Upper lobe of right lung (tissue), 1 donor: ENCODE results near the gene LRP8. TPM values are rescaled to one million over a fixed set of nuclear protein-coding genes. Genes with fewer than 3 reads are reported as not detected.

Experiments used
- ATAC-seq: fragments of 200-7000 bp; cut with Tn5 transposase; one replicate; pipeline ENCODE4 v1.9.1; 2020; ENCODE audit warnings: mild to moderate bottlenecking, moderate library complexity
- DNase-seq: peaks from one replicate; pipeline ENCODE4 v3.0.0-alpha.2; 2020
- H3K27ac ChIP-seq: fragments of 200-600 bp; one replicate; pipeline ENCODE4 v1.8.0; 2022
- H3K27me3 ChIP-seq: fragments of 200-600 bp; one replicate; pipeline ENCODE4 v1.8.0; 2022; ENCODE audit warnings: mild to moderate bottlenecking
- H3K36me3 ChIP-seq: fragments of 200-600 bp; one replicate; pipeline ENCODE4 v1.8.0; 2022
- H3K4me1 ChIP-seq: fragments of 200-600 bp; one replicate; pipeline ENCODE4 v1.8.0; 2022
- H3K4me3 ChIP-seq: fragments of 200-600 bp; one replicate; pipeline ENCODE4 v1.8.0; 2022; ENCODE audit warnings: mild to moderate bottlenecking
- H3K9me3 ChIP-seq: fragments of 200-600 bp; one replicate; pipeline ENCODE4 v1.8.0; 2022
- intact Hi-C: fragments of 100-400 bp; cut with DNase I; formaldehyde crosslinking; loops from one replicate; pipeline ENCODE4 v1.11.0; 2022
- total RNA-seq: library from RNA; stranded (reverse); fragmentation: NEBNext Ultra II Directional; extraction: Animal tissue kit (Norgen Biotek cat#: 25700); gene quantifications from one replicate; pipeline ENCODE4 v1.2.1, GENCODE V29; 2021
- TF ChIP-seq, protein P1 (sequence below): fragments of 200-600 bp; IDR thresholded peaks from one replicate; pipeline ENCODE4 v1.8.0; 2022; ENCODE audit warnings: antibody characterized with exemption
- donor health status: DM: no; HTN: yes; CAD: no; lungs with severe emphysema.

The LRP8 gene
- total RNA-seq, 1 donor from 2014 or later: 11.6 TPM

DNA sequence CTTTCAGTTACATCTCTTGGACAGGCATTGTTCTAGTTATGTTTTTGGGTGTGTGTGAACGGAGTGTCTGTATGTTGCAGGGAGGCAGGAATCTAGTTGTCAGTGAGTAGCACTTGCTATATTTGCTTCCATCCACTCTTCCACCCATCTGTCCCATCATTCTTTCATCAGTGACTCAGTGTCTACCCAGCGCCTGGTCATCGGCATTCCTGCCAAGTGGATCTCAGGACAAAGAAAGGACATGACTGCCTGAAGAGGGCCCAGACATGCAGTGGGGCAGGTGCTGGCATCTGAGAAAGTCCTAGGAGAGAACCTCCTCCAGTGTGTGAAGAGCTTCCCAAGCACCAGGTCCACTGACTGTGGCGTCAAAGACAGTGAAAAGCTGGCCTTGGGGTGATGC is 62.3 kb downstream of the LRP8 start:
- Histone ChIP-seq H3K4me1 (no peaks in the 10 kb centered on the region), H3K27ac (no peak overlapping the region), H3K36me3 (peaks cover 4% of the 10 kb centered on the region), H3K4me3 (no peak overlapping the region), H3K9me3 (no peaks in the 10 kb centered on the region), H3K27me3 (no peaks in the 10 kb centered on the region)
- TF ChIP-seq, protein P1, sequence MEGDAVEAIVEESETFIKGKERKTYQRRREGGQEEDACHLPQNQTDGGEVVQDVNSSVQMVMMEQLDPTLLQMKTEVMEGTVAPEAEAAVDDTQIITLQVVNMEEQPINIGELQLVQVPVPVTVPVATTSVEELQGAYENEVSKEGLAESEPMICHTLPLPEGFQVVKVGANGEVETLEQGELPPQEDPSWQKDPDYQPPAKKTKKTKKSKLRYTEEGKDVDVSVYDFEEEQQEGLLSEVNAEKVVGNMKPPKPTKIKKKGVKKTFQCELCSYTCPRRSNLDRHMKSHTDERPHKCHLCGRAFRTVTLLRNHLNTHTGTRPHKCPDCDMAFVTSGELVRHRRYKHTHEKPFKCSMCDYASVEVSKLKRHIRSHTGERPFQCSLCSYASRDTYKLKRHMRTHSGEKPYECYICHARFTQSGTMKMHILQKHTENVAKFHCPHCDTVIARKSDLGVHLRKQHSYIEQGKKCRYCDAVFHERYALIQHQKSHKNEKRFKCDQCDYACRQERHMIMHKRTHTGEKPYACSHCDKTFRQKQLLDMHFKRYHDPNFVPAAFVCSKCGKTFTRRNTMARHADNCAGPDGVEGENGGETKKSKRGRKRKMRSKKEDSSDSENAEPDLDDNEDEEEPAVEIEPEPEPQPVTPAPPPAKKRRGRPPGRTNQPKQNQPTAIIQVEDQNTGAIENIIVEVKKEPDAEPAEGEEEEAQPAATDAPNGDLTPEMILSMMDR: no peak
- intact Hi-C loops: no loop called here
- DNase-seq (no peak), ATAC-seq (no peak)

DNA sequence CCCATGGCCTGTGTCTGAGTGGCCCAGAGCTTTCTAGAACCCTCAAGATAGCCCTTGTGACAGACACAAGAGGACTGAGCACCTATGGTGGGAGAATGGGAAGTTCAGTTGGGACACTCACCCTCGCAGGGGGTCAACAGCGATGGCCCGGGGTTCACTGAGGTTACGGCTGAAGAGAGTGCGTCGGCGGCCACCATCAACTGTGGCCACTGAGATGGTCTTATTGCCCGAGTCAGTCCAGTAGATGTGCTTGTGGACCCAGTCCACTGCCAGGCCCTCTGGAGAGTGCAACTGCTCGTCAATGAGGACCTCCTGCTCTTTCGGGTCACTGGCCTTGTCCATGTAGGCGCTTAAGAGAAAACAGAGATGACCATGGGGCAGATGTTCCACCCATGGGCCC is 63.8 kb downstream of the LRP8 start:
- Histone ChIP-seq H3K4me3 (no peak overlapping the region), H3K27me3 (no peaks in the 10 kb centered on the region), H3K36me3 (peaks cover 4% of the 10 kb centered on the region), H3K27ac (no peak overlapping the region), H3K9me3 (no peaks in the 10 kb centered on the region), H3K4me1 (no peaks in the 10 kb centered on the region)
- intact Hi-C loops: no loop called here
- ATAC-seq: no peak
- TF ChIP-seq, protein P1: no peak
- DNase-seq: no peak

DNA sequence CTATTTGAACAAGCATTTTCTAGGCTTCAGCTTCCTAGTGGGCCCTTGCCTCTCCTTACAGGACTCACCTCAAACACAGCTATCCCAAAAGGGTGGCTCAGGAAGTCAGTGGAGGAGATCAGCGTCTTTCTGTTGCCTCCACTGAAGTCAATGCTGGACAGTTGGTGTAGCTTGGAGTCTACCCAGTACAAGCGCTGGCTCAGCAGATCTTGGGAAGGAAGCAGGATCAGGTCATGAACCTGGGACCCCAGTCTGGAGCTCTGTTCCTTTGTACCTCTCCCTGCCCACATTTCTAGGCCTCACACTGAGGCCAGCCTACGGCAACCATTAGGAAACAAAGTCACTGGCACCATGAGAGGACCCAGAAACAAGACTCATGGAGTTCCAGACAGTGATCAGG is 65.9 kb downstream of the LRP8 start:
- DNase-seq (no peak), ATAC-seq (no peak)
- TF ChIP-seq, protein P1: no peak
- intact Hi-C loops: no loop called here
- H3K9me3 ChIP-seq: no peaks in the 10 kb centered on the region
- no peak overlapping the region for H3K27ac ChIP-seq
- H3K4me3 ChIP-seq: no peak overlapping the region
- no peaks in the 10 kb centered on the region for H3K4me1 ChIP-seq
- no peaks in the 10 kb centered on the region for H3K27me3 ChIP-seq
- H3K36me3 ChIP-seq: peaks cover 4% of the 10 kb centered on the region

DNA sequence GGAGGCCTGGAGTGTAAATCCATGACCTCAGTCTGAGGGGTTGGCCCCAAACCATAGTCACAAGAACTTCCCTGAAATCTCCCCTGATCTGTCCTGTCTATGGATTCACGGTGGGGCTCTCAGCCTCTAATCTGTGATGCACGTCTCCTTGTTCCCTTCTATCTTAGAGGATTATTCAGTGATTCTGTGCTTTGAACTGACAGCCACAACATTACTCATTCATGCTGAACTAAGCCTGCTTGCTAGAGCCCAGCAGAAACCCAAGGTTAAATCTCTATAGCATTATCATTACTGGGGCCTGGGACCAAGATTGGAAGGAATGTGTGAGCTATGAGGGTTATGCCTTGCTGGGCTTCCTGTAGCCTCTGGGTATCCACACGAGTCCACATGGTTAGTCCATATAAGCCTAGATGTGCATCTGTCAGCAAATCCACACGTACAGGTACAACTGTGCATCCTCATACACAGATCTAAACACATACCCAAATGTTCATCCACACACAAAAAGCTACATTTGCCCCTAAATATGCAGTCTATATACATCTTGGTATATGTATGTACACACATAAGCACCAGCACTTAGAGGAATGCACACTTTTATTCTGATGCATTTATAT is 67.1 kb downstream of the LRP8 start:
- Histone ChIP-seq H3K4me1 (no peaks in the 10 kb centered on the region), H3K4me3 (no peak overlapping the region), H3K27me3 (no peaks in the 10 kb centered on the region), H3K36me3 (peaks cover 4% of the 10 kb centered on the region), H3K9me3 (no peaks in the 10 kb centered on the region), H3K27ac (no peak overlapping the region)
- DNase-seq: no peak
- intact Hi-C loops: no loop called here
- TF ChIP-seq, protein P1: no peak
- no peak for ATAC-seq

DNA sequence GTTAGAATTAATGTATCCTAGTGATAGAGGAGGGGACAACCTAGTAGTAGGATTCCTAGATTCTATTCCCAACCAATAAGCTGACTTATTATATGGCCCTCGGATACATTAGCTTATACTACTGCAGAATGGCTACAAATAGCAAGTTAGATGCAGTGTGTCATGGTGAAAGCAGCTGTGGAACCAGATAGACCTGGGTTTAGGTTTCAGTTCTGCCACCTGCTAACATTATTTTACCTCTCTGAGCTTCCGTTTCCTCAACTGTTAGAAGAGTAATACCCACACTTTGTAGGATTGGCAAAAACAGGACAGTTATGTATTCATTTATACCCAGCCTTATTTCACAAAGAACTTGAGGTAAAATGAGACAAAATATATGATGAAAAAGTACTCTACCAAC is 67.9 kb downstream of the LRP8 start:
- ATAC-seq (no peak), DNase-seq (no peak)
- no peak overlapping the region for H3K4me3 ChIP-seq
- TF ChIP-seq, protein P1: no peak
- H3K4me1 ChIP-seq: no peaks in the 10 kb centered on the region
- H3K9me3 ChIP-seq: no peaks in the 10 kb centered on the region
- intact Hi-C loops: no loop called here
- H3K36me3 ChIP-seq: peaks cover 4% of the 10 kb centered on the region
- H3K27me3 ChIP-seq: no peaks in the 10 kb centered on the region
- H3K27ac ChIP-seq: no peak overlapping the region

DNA sequence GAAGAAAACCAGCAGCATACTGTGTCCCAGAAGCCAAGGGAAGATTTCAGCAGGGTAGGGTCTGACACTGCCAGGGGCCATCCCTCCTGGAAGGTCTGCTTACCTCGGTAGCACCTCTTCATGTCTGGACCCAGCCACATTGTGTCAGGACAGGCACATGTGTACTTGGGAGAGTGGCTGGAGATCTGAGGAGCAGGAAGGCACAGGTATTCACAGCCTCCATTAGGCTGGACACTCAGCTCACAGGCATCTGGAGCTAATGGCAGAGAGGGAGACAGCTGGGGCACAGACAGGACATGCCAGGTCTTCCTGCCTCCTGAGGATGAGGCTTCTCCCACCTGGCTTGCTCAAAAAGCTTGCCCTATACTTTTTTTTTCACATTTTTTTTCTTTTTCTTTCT is 69.7 kb downstream of the LRP8 start:
- ATAC-seq: no peak
- Histone ChIP-seq H3K27ac (no peak overlapping the region), H3K36me3 (peaks cover 4% of the 10 kb centered on the region), H3K4me1 (no peaks in the 10 kb centered on the region), H3K27me3 (no peaks in the 10 kb centered on the region), H3K4me3 (no peak overlapping the region), H3K9me3 (no peaks in the 10 kb centered on the region)
- DNase-seq: no peak
- TF ChIP-seq, protein P1: no peak
- intact Hi-C loops: no loop called here
